IPS-11a (cell line): ENCODE data around the gene CNTLN.
"Not testable (repeated sequence)": the region's sequence is repeated elsewhere in the genome, so short reads cannot be mapped to it uniquely, and the experiment has no call there.

ENCODE experiments used
- H3K4me3 ChIP-seq: one replicate; pipeline ENCODE4 v1.5.1; 2013; ENCODE audit warnings: low read depth, low read length, control low read depth

Gene CNTLN

DNA sequence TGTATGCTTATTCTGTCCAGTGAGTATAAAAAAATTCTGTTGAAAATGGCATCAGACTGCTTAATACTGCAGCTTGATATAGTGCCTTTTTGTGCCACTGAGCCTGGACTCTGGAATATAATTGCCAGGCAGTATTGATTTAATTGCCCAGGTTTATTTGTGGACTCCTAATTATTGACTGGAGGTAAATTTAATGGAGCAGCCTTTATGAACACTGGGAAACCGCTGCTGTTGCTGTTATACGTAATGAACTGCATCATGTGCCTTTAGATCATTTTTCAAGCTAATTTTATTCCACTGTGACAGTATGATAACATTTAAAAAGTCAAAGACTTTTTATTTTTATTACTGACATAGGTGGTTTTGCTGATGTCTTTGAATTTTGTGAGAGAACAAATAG is 353.8 kb downstream of the CNTLN start:
- H3K4me3 ChIP-seq: no peak overlapping the region

DNA sequence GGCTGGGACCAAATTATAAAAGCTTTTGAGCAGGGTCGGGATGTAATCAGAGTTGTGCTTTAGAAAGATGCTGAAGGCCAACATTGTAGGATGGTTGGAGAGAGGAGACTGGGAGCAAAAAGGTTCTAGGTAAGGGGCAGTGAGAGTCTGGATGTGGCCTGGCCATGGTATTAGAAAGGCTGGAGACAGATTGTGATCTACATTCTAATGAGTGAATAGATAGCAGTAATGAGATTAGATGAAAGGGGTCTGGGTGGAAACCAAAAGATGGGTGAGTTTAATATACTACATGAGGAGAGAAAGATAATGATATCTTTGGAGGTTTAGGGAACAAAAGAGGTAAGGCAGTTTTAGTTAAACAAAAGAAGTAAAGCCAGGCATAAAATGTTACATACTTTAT is 355.3 kb downstream of the CNTLN start:
- no peak overlapping the region for H3K4me3 ChIP-seq

DNA sequence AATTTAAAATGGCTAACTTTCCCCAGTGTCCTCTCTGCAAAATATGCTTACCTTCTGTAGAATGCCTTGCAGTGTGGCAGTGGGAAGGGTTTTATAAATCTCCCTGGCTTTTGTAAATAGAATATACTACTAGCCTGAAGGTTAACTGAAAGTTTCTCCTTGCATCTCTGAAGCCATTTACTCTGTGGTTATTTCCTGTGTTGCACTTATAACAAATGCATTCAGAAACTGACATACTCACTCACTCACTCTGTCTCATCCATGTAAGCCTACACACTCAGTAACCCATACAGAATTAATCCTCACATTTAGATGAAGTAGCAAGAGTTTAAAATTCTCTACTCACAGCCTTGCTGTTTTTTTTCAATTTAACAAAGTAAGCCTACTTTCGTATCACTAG is 356.9 kb downstream of the CNTLN start:
- no peak overlapping the region for H3K4me3 ChIP-seq

DNA sequence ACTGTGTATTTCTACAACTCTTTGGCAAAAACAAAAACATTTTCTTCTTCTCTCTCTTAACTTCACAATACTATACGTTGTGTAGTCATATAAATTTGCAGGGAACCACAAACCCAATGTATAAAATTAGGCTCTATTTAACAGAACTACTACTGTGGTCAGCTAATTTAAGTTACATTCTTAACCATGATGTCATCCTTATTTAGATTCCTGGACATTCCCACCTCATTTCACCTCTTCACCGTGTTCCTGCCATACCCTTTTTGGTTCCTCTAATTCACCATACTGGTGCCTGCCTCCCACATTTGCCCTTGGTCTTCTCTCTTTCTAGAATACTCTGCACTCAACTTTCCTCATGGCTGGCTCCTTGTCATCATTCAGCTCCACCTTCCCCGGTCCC is 368.4 kb downstream of the CNTLN start:
- H3K4me3 ChIP-seq: no peak overlapping the region

DNA sequence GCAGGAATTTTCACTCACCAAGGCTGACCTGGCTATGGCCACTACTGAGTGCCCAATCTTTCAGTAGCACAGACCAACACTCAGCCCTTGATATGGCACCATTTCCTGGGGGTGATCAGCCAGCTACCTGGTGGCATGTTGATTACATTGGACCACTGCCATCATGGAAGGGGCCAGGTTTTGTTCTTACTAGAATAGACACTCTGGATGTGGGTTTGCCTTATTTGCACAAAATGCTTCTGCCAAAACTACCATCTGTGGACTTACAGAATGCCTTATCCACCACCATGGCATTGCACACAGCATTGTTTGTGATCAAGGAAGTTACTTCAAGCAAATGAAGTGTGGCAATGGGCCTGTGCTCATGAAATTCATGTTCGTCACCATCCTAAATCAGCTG is 374.3 kb downstream of the CNTLN start:
- no peak overlapping the region for H3K4me3 ChIP-seq

DNA sequence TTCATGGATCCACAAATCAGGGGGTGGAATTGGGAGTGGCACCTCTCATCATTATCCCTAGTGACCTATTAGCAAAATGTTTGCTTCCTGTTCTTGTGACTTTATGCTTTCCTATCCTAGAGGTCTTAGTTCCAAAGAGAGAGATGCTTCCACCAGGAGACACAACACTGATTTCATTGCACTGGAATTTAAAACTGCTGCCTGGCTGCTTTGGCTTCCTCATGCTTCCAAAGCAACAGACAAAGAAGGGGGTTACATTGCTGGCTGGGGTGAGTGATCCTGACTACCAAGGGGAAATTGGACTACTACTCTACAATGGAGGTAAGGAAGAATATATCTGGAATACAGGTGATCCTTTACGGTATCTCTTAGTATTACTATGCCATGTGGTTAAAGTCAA is 374.9 kb downstream of the CNTLN start:
- H3K4me3 ChIP-seq: no peak overlapping the region

DNA sequence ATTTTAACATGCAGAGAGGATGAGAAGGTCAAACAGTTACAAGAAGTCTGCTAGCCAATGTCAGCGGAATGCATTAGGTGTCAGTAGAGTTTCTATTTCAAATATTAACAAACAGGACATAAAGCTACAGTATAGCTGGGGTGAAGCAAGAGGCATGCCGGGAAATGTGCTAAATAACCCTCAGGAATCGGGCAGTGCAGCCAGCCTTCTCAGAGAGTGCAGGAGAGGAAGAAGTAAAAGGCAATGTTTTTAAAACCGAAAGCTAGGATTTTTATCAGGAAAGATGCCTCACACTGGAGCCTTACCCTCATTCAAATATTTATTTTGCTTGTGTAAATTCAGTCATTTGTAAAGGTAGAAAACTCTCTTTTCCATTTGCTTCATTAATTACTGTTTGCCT is 384.9 kb downstream of the CNTLN start:
- no peak overlapping the region for H3K4me3 ChIP-seq

DNA sequence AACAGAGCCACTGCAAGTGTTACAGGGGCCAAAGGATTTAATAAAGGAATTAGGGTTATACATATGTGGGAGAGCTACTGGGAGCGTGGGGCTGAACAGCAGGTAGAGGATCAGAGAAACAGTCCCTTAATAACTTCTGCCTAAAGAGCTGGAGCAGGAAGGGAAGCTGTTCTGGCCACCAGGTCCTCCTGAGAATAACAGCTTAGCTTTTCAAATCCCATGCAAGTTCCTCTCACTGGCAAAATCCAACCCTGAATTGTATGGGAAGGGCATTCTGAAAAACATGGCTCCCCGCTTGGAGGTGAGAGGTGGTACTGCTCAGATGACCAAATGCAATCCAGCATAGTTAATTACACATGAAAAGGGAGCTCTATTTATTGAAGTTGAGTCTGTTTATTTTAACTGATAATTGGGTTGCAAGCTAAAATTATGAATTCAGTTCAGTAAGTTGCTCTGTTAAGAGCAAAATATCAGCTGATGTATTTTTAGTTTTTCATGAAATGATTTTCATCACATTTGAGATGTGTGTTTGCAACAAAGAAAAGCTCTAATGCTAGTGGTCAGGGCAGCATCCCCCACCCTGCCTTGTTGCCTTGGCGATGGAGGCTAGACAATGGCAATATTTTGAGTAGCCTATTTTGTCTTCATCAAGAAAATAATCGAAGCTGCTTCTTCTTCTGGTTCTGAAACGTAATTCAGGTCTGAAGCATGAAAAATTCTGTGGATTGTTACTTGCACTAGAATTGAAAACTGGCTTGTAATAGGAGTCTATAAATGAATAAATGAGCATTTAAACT is 385.6 kb downstream of the CNTLN start:
- no peak overlapping the region for H3K4me3 ChIP-seq

DNA sequence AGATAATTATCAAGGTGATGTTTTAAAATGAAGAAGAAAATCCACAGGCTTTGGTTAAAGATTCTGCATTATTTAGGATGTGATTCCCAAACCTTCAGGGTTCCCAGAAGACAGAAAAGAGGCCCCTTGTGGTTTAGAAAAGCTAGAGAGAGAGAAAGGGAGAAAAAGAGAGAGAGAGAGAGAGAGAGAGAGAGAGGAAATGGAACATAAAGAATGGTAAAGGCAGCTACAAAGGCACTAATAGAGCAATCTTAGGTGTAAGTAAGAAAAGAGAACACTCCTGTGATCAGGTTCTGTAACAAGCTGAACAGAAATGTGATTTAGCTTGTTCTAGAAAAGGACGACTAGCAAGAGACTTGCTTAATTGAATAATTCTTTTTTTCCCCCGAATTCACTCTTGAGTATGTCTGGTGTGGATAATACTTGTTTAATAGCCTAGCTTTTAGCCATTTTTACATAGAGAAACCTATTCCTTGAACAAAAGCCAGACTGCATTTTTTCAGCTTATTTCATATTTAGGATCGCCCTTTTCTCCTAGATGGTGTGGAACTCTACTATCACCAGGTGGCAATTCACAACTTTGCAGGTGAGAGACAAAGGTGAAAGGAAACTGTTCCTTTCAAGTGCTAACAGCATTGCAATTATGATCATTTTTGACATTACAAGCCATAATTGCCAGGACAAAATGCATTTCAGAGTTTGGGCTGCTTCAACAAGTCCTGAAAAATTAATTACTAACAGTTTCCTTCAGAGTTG is 386.4 kb downstream of the CNTLN start:
- no peak overlapping the region for H3K4me3 ChIP-seq

DNA sequence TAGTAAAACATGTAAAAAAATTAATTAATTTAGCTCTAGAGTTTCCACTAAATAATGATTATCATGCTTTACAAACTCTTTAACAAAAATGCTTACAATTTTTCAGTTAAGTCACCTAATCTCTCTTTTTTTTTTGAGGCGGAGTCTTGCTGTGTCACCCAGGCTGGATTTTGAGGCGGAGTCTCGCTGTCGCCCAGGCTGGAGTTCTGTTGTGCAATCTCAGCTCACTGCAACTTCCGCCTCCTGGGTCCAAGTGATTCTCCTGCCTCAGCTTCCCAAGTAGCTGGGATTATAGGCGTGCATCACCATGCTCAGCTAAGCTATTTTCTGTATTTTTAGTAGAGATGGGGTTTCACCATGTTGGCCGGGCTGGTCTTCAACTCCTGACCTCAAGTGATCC is 391.9 kb downstream of the CNTLN start:
- H3K4me3 ChIP-seq: not testable (repeated sequence)

DNA sequence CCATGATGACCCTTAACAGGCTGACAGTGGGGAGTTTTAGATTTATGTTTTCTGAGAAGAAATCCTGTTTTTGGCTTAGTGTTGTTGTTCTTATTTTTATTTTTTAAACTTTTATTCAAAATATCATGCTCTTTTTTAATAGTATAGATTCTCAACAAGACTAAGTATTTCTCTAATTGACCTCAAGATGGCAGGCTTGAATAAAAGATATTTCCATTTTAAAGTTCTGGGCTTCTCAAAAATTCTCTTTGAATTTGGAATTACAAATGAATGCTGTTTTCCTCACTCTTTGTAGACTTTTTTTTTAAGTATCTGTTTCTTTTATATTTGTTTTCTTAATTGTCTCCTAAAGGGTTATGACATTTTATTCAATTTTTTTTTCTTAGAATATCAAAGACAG is 394.0 kb downstream of the CNTLN start:
- no peak overlapping the region for H3K4me3 ChIP-seq

GRCh38 chr9:17531642-17532254 is 396.9 kb downstream of the CNTLN start:
- H3K4me3 ChIP-seq: no peak overlapping the region

DNA sequence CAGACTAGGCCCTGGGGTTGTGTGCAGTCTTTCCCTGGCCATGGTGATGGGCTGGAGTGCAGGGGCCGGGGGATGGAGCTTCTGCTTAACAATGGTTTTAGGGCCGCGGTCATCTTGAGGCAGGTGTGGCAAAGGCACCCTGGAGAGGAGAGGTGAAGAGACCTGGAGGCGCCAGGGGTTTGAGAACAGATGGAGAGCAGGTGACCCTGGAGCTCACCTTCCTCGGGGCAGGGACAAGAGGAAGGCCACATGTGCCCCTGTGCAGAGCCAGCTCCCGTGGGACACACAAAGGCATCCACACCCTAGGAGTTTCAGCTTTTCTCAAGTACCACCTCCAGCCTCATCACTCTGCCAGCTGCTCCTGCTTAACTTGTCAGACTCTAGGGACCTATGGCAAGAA is 397.6 kb downstream of the CNTLN start:
- H3K4me3 ChIP-seq: no peak overlapping the region

- no peak overlapping the region for H3K4me3 ChIP-seq
These were observed 400.3 kb downstream of the CNTLN start for GRCh38 chr9:17535176-17535575.

- no peak overlapping the region for H3K4me3 ChIP-seq
These were observed 401.2 kb downstream of the CNTLN start for GRCh38 chr9:17536027-17536426.

DNA sequence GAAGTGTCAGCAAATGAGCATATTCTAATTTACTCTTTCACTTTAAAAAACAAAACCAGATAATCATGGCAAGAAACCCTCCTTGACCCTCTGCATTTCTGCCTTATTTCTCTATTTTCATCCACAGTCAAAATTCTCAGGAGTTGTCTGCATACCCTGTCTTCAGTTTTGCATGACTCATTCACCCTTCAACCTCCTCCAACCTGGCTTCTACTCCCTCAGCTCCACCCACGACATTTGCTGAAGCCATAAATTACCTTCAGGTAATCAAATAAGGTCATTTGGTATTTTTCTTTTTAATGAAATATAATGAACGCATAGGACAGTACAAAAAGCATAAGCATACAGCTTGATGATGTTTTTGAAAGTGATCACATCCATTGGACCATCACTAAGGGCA is 416.2 kb downstream of the CNTLN start:
- no peak overlapping the region for H3K4me3 ChIP-seq
